Germinal center (tissue), 1 donor: ENCODE measurements around the gene UBE2I.
A peak's percentile ranks its signal among the peaks of the same experiment; 100 is the strongest.

Experiments
- DNase-seq: peaks from one replicate; pipeline ENCODE4 v3.0.0; 2012; ENCODE audit warnings: mixed read lengths, low spot score

UBE2I gene

DNA sequence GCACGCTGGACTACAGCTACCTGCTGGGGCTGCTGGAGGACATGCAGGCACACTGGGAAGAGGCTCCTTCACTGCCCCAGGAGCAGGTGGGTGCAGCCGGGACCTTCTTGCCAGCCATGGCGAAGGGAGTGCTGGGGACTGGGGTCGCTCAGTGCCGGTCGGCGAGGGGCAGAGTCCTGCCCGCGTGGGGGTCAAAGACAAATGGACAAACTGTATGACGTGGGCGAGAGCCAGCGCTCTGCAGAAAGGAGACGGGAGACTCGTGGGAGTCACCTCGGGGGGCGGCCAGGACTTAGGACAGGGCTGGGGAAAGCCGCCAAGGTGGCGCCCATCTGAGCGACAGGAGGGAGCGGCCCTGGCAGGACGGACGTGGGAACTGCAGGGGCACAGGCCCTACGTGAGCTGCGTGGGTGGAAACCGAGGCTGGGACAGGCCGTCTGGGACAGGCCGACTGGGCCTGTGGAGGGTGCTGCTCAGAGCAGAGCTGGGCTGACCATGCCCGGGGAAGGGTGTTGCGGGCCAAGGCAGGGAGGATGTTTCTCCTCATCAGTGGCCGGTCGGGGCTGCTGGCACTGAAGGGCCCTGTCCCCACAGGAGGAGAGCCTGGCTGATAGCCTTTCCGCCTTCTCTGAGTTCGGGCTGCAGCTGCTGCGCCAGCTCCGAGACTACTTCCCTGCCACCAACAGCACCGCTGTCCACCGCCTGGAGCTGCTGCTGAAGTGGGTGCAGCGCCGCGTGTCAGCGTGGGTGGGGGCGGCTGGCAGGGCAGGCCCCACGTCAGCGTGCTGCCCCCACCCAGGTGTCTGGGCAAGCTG lies 34.2 kb downstream of the UBE2I start:
- DNase-seq, result no peak

DNA sequence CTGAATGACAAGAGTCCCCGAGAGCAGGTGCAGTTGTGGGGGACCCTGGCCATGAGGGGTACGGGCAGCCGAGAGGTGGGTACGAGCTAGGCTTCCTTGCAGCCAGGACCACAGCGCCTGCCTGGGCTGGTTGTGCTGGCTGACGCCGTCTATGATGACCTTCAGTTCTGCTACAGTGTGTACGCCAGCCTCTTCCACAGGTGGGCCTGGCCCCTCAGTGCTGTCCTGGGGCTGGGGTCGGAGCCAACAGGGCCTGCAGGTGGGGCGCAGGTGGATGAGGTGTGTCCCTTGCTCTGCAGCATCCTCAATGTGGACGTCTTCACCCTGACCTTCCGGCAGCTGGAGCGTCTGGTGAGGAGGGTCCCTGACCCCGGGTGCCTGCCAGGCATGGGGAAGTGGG lies 35.1 kb downstream of the UBE2I start:
- no peak for DNase-seq

DNA sequence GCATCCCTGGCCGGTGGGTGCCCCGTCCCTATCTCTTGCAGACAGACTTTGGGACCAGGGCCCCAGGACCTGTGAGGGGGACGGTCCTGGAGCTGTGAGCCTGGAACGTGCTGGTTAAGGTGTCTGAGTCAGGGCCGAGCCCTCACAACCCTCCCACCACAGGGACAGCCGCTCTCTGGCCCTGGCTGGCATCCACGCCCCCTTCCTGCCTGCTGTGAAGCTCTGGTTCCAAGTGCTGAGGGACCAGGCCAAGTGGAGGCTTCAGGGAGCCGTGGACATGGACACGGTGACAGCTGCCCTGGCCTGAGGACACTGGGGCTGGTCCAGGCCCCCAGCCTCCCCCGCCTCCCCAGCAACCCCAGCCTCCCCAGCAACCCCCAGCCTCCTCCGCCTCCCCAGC lies 35.7 kb downstream of the UBE2I start:
- DNase-seq, result no peak

DNA sequence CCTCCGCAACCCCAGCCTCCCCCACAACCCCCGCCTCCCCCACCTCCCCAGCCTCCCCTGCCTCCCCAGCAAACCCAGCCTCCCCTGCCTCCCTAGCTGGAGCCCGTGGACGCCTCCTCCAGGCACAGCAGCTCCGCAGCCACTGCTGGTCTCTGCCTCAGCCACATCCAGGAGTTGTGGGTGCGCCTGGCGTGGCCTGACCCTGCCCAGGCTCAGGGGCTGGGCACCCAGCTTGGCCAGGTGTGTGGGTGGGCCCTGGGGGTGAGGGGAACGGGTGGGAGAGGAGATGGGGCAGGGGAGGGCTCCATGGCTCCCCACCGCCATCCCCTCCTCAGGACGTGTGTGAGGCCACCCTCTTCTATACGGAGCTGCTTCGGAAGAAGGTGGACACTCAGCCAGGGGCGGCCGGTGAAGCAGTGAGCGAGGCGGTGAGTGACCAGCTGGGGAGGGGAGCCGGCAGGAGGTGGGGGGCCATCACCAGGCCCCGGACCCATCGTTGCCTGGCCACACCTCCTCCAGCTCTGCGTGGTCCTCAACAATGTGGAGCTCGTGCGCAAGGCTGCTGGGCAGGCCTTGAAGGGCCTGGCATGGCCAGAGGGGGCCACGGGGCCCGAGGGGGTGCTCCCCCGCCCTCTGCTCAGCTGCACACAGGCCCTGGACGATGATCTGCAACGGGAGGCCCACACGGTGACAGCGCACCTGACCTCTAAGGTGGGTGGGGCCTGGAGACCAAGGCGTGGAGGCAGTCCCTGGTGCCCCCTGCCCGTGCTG lies 36.4 kb downstream of the UBE2I start:
- DNase-seq, result no peak

DNA sequence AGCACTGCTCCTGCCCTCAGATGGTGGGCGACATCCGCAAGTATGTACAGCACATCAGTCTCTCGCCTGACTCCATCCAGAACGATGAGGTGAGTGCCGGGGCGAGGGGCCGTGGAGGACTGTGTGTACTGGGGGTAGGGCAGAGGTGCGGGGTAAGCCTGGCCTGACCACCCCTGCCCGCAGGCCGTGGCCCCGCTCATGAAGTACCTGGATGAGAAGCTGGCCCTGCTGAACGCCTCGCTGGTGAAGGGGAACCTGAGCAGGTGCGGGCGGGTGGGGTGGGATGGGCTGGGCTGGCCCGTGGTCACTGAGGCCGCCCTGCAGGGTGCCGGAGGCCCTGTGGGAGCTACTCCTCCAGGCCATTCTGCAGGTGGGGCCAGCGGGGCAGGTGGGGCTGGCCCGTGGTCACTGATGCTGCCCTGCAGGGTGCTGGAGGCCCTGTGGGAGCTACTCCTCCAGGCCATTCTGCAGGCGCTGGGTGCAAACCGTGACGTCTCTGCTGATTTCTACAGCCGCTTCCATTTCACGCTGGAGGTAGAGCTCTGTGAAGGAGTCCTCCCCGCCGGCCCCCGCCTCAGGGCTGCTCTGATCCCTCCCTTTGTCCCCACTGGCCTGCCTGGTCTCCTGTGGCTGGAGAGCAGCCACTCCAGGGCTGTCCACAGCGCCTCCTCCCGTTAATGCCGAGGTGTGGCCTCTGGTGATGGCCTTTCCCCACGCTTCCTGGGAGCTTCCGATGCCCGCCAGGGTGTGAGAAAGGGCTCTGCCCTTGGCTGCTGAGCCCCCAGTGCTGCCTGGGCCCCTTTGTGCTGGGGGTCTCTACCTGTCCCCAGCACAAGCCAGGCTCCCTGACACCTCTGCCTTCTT lies 37.2 kb downstream of the UBE2I start:
- no peak for DNase-seq

DNA sequence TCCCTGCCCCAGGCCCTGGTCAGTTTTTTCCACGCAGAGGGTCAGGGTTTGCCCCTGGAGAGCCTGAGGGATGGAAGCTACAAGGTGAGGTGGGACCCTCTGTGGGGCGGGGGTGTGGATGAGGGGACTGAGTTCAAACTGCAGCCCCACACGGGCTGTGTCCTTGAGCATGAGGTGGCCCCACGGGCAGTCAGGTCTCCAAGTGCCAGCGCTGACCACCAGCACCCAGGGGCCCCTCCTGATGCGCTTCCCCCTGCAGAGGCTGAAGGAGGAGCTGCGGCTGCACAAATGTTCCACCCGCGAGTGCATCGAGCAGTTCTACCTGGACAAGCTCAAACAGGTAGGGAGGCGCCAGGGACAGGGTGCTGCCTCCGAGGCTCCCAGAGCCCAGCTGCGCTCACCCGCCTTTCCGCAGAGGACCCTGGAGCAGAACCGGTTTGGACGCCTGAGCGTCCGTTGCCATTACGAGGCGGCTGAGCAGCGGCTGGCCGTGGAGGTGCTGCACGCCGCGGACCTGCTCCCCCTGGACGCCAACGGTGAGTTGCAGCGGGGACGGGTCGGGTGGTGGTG lies 37.9 kb downstream of the UBE2I start:
- DNase-seq, result no peak

DNA sequence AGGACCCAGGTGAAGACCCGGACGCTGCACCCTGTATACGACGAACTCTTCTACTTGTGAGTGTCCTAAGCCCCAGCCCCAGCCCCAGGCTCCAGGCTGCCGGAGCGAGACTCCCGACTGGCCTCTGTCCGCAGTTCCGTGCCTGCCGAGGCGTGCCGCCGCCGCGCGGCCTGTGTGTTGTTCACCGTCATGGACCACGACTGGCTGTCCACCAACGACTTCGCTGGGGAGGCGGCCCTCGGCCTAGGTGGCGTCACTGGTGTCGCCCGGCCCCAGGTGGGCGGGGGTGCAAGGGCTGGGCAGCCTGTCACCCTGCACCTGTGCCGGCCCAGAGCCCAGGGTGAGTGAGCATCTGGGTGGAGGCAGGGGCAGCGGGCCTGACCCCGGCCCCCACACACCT lies 38.5 kb downstream of the UBE2I start:
- DNase-seq, result no peak

DNA sequence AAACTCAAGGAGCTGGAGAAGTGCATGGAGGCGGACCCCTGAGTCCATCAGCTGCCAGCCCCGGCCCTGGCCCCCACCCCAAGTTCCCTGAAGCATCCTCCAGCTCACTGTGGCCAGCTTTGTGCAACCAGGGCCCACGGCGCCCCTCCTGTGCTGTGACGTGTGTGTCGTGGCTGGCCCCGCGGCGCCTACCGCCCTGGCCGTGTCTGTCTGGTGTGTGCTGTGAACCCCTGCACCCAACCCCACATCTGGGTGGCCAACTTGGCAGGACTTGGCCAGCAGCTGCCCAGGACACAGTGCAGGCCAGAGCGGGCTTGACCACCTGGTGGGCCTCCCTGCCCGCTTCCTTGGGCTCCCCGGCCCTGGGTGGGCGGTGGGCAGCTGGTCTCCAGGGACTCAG lies 39.0 kb downstream of the UBE2I start:
- DNase-seq, result no peak

DNA sequence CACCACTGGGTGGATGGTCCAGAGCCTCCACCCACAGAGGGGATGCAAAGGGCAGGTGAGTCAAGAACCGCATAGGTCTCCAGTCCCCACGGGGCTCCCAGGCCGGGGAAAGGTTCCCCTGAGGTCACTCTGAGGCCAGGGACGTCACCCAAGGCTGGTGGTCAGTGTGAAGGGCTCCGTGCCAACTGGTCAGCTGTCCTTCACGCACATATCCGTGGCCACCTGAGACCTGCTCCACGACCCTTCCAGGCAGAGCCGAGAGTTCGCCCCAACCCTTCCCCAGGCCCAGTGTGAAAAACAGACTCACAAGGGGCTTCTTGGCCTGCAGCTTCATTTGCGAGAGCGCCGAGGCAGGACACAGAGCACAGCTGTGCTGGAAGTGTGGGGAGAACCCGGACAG lies 39.5 kb downstream of the UBE2I start:
- DNase-seq, result no peak

DNA sequence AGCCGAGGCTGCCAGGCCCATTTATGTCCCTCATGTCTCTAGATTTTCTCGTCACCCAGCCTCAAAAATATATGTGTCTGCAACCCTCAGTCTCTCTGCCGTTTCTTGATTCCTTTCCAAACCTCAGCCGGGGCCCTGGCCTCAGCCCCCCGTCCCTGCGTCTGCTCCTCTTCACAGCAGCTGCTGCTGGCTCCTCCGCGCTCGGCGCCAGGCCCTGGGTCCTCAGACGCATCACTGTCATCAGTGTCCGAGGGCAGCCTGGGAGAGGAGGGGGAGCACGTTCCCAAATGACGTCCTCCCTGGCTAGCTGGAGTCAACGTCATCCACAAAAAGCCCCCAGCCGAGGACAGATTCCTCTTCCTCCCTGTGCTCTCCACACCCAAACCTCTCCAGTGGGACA lies 39.9 kb downstream of the UBE2I start:
- no peak for DNase-seq

DNA sequence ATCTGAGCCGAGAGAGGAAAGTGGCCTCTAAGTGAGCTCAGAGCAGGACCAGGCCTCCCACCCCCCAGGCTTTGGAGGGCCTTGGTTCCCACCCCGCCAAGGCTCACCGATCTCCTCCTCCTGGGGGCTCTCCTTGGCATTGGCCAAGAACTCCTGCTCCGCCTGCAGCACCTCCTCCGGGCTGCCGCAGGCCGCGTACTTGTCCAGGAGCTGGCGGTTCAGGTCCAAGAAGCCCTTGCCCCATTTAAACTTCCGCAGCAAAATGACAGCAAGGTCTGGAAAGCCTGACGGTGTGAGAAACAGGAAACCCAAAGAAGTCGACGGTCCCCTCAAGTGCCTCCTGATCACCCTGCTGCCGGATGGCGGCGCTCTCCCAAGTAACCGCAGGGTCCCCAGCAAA lies 40.5 kb downstream of the UBE2I start:
- no peak for DNase-seq

DNA sequence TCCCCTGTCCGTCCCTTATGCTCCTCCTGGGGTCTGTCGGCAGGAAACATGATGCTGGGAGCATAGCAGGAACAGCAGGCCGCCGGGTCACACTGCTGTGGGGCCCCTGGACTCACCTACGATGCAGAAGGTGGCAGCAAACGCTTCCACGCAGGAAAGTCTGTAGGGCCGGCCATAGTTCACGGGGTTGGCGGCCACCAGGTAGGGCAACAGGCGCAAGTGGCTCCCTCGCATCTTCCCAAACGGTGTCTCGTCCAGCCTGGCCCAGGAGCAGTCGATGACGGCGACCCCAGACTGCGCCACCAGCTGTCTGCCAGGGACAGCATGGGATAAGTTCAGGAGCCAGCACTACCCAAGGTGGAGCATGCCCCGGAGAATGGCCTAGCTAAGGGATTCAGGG lies 41.3 kb downstream of the UBE2I start:
- no peak for DNase-seq

DNA sequence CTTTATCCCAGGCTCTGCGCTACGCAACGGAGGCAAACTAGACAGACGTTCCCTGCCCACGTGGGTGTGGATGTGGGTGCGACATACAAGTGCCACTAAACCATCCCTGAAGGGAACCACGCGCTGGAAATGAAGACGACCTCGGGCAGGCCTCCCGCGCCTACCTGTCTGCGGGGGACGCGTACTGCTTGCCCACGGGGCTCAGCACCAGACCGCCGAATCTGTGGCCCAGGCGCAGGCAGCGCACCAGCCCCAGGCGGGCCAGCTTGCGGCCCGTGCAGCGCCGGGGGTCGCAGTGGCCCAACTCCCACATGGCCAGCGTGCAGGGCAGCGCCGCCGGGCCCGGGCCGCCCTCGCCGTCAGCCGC lies 41.8 kb downstream of the UBE2I start:
- no peak for DNase-seq

DNA sequence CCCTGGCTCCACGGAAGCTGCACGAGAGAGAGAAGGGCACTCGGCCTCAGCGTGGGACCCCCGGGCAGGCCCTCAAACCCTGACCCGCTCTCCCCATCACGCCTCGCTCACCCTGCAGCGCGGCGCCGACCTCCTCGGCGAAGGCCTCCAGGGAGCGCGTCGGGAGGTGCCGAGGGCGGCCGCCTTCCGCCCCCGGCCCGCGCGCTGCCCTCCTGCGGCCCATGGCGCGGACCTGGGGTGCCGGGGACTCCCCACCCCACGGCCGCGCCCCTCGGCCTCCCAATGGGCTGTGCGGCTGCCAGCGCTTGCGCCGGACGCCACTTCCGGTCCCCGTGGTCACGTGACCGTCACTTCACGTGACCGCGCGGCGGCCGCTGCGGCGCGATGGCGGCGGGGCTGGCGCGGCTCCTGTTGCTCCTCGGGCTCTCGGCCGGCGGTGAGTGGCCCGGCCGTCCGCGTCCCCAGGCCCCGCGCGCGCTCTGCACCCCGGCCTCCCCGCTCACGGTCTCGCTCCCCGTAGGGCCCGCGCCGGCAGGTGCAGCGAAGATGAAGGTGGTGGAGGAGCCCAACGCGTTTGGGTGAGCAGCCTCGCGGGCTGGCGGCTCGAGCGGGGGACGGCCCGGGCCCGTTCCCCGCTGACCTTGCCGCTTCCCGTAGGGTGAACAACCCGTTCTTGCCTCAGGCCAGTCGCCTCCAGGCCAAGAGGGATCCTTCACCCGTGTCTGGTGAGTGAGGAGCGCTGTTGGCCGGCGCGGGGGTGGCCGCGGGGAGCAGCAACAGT lies 42.3 kb downstream of the UBE2I start, which contains the start of the genes GNPTG and TSR3:
Gene GNPTG (plus strand): TSS at position 350 of the 781 bp plus-strand sequence. CDS start 35 bp downstream, at position 385.
Gene TSR3 (minus strand): TSS at position 297 of the 781 bp plus-strand sequence. CDS start 74 bp downstream, at position 223.
- DNase-seq, result peak; percentile 78

DNA sequence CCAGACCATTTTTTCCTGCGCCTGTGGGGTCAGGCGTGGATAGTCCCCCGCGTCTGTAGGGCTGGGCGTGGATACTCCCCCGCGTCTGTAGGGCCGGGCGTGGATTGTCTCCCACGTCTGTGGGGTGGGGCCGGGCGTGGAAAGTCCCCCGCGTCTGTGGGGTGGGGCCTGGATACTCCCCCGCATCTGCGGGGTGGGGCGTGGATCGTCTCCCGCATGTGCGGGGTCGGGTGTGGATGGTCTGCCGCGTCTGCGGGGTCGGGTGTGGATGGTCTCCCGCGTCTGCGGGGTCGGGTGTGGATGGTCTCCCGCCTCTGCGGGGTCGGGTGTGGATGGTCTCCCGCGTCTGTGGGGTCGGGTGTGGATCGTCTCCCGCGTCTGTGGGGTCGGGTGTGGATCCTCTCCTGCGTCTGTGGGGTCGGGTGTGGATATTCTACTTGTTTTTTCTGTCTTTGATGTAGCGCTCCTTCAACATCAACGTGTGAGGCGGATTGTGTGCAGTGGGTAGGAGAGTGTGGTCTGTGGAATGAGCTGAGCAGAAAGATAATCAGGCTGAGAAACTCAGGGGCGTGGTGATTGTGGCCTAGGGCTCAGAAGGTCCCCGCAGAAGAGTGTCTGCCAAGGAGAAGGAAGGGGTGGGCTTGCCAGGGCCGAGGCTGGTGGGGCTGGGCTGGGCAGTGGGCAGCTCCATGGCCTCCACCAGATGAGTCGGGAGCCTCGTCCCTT lies 45.5 kb downstream of the UBE2I start:
- DNase-seq, result no peak

DNA sequence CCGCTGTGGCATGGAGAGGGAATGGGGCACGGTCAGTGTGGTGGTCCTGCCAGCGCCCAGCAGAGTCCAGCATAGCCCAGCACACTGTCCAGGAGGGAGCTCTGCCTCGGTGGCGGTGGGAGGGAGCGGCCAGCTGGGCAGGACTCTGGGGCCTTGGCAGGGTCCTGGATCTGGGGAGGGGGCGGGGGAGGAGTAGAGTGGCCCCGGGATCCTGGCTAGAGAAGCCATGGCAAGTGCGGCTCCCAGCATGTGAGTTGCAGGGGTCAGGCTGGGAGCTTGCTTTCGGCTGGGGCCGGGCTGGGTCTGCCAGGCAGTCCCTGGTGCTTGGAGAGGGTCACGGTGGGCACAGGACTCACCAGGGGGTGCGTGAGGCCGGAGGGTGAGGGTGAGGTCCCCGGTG lies 46.2 kb downstream of the UBE2I start:
- no peak for DNase-seq

DNA sequence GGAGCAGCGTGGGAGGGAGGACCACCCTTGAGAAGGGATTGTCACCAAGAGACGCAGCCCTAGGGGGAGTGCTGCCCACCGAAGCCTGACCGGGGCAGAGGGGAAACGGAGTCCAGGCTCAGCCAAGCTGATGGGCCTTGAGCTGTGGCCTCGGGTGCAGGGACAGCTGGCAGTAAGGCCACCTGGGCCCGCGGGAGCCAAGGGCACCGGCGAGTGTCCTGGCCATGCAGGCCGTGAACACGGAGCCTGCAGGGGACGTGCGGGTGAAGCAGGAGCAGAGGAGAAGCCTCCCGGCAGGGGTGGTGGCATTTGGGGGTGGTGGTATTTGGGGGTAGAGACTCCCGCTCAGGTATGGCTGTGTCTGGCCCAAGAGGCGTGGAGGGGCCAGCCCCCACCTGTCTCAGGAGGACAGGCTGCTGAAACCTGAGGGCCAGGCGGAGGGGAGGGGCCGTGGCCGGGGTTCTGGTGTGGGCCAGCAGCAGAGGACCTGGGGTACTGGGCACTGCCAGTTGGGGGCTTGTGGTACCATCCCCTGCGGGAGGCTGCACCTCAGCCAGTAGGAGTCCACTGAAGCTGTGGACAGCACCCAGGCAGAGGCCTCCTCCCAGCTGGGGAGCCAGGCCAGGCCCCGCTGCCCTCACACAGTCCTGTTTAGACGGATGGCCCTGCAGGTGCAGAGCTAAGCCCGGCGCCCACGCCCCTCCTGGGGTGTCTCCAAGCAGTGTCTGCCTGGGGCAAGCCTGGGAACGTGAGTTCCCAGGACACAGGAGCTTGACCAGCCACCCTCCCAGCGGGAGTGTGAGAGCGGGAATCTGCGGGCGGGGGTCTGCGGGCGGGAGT lies 46.8 kb downstream of the UBE2I start:
- DNase-seq, result no peak

DNA sequence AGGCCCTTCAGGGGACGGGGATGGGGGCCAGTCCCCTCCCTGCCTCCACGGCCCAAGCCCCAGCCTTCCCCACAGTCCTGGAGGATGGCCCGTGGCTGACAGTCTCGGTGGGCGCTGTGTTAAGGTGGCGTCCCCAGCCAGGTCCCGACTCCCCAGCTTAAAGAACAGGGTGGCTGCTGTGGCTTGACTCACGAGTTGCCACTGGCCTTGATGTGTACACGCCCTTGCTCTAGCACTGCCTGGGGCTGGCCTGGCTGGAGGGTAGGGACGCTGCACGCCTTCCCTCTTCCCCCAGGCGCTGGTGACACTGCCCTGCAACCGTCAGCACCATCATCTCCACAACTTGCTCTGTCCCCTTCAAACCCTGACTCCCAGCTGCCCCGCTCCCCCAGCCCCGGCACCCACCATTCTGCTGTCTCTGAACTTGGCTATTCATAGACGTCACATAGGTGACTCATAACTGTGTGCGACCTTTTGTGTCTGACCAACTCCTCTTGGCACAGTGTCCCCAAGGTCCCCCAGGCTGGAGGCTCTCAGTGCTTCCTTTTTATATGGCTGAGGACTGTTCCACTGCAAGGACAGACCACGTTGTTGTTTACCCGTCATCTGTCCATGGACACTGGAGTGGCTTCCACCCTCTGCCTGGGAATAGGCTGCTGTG lies 48.6 kb downstream of the UBE2I start:
- no peak for DNase-seq
